Adrenal gland (tissue), 12 donors: ENCODE results near the gene F2RL1. TPM values are rescaled to one million over a fixed set of nuclear protein-coding genes. Genes with fewer than 3 reads are reported as not detected.
"Not testable (repeated sequence)": the region's sequence is repeated elsewhere in the genome, so short reads cannot be mapped to it uniquely, and the experiment has no call there.

Source experiments
- DNase-seq, 7 donors: peaks; one replicate each; pipeline ENCODE4 v3.0.0-alpha.2; 2019 to 2020
- H3K27ac ChIP-seq, 5 donors: fragments of 200-600 bp; sonication (generic) in 4 of 5; 1 replicate in 3 of 5; 2 replicates in 2 of 5; pipeline versions ENCODE4 v1.5.1 to v1.8.0; 2016 to 2020; ENCODE audit warnings: mild to moderate bottlenecking in 1 of 5
- H3K27me3 ChIP-seq: fragments of 200-600 bp; 2 replicates; pipeline ENCODE4 v1.8.0; 2021
- H3K36me3 ChIP-seq, 2 donors: fragments of 200-600 bp; replicated peaks in 1 of 2; 1 replicate in 1 of 2; 2 replicates in 1 of 2; pipeline versions ENCODE4 v1.5.1 to v1.8.0; 2018 to 2022
- H3K4me1 ChIP-seq, 2 donors: fragments of 200-600 bp; replicated peaks in 1 of 2; 1 replicate in 1 of 2; 2 replicates in 1 of 2; pipeline versions ENCODE4 v1.5.1 to v1.8.0; 2018 to 2021
- H3K4me3 ChIP-seq, 4 donors: fragments of 200-600 bp; sonication (generic) in 3 of 4; one replicate each; pipeline ENCODE4 v1.5.1; 2016 to 2018
- H3K9me3 ChIP-seq, 3 donors: fragments of 200-600 bp; sonication (generic) in 1 of 3; replicated peaks in 1 of 3; 1 replicate in 2 of 3; 2 replicates in 1 of 3; pipeline versions ENCODE4 v1.5.1 to v1.8.0; 2016 to 2021
- CTCF ChIP-seq, 6 experiments: fragments of 450-650 bp in 4 of 6; fragments of 200-600 bp in 2 of 6; sonication (generic) in 1 of 6; IDR thresholded peaks; 1 replicate in 5 of 6; 2 replicates in 1 of 6; pipeline versions ENCODE4 v1.5.1 to v1.8.0; 2016 to 2021; ENCODE audit warnings: antibody characterized with exemption in 6 of 6, mild to moderate bottlenecking in 2 of 6, moderate library complexity in 1 of 6
- POLR2A ChIP-seq, 2 donors: fragments of 450-650 bp; IDR thresholded peaks; one replicate each; pipeline ENCODE4 v1.6.1; 2017; ENCODE audit warnings: antibody characterized with exemption in 2 of 2, mild to moderate bottlenecking in 2 of 2, moderate library complexity in 1 of 2
- WGBS, 4 donors: extraction: QIAGEN DNeasy Blood & Tissue Kit in 2 of 4; methylation state at CpG; one replicate each; pipeline versions ENCODE4 v1.1.5 to v1.1.7; 2013 to 2017; 5-methylcytosine and 5-hydroxymethylcytosine counted together
- intact Hi-C, 2 donors: fragments of 100-400 bp; cut with DNase I; formaldehyde crosslinking; loops; one replicate each; pipeline versions ENCODE4 v1.14.1 to v1.15.0; 2022 to 2023
- polyA plus RNA-seq, 3 donors: library from polyadenylated mRNA; stranded (reverse); fragments of 200-250 nt in 2 of 3; fragments of 350-450 nt in 1 of 3; fragmentation: Illumina TruSeq in 1 of 3; extraction: RNeasy Lipid Tissue Mini Kit (QIAGEN cat#74804) in 1 of 3; gene quantifications; one replicate each; pipeline ENCODE4 v1.2.3, GENCODE V29; 2013 to 2014
- total RNA-seq, 9 donors: library from RNA; depleted of rRNA in 4 of 9; stranded (reverse); fragments of >200 nt in 4 of 9; fragments of 120-200 nt in 1 of 9; fragmentation: NEBNext Ultra II Directional in 1 of 9; extraction: Animal tissue kit (Norgen Biotek cat#: 25700) in 1 of 9; gene quantifications; one replicate each; pipeline versions ENCODE4 v1.1.0 to v1.2.4, GENCODE V29; 2013 to 2023
- donor health status: healthy with polysubstance abuse.
- donor health status: Bipolar disorder and iron deficiency.
- donor health status: DM: yes; HTN: yes; CAD: no.
- donor health status: DM: no; HTN: no; CAD: no.
- donor health status: DM: no; HTN: no; CAD: no.
- donor health status: DM: yes; HTN: yes; CAD: no.

The F2RL1 gene
- total and polyA plus RNA-seq, 12 donors, result 0.35 to 4.0 (median 1.2) TPM

- no peak for TF ChIP-seq POLR2A (IDR thresholded peaks at IDR 0.05)
- no peak for TF ChIP-seq CTCF (IDR thresholded peaks at IDR 0.05)
- no peak for DNase-seq
- Histone ChIP-seq H3K9me3 (no peaks in the 10 kb centered on the region), H3K27ac (no peak overlapping the region), H3K4me3 (no peak overlapping the region), H3K36me3 (no peaks in the 10 kb centered on the region), H3K4me1 (peaks cover 3 to 14% of the 10 kb centered on the region in 2 donors), H3K27me3 (no peaks in the 10 kb centered on the region)
- 71 to 81% (median 75%) methylated on average over 4 of the region's 4 CpGs for WGBS, 4 donors
- intact Hi-C loops, result no loop called here
Measured at GRCh38 chr5:76821136-76821535, 2.3 kb downstream of the F2RL1 start.

- DNase-seq, intact Hi-C loops, H3K9me3 ChIP-seq, H3K4me3 ChIP-seq, H3K27ac ChIP-seq, H3K36me3 ChIP-seq, H3K27me3 ChIP-seq: not testable (repeated sequence)
- H3K4me1 ChIP-seq, result peaks cover 3 to 14% of the 10 kb centered on the region in 2 donors
- WGBS, 4 donors, result 67 to 85% (median 82%) methylated on average over 7 of the region's 7 CpGs
Measured at GRCh38 chr5:76822105-76822731, 3.4 kb downstream of the F2RL1 start.

GRCh38 chr5:76826416-76826815, 7.6 kb downstream of the F2RL1 start:
- H3K27me3 ChIP-seq, H3K4me1 ChIP-seq, DNase-seq, intact Hi-C loops, H3K36me3 ChIP-seq, H3K4me3 ChIP-seq, H3K9me3 ChIP-seq, H3K27ac ChIP-seq: not testable (repeated sequence)

GRCh38 chr5:76831110-76831452, 12.3 kb downstream of the F2RL1 start:
- 19 to 51% (median 42%) methylated on average over 2 of the region's 2 CpGs for WGBS, 4 donors

GRCh38 chr5:76836181-76836580, 17.4 kb downstream of the F2RL1 start:
- no peak for DNase-seq
- intact Hi-C loops, result no loop called here
- Histone ChIP-seq H3K27ac (no peak overlapping the region), H3K4me1 (peaks cover 0 to 6% of the 10 kb centered on the region in 2 donors), H3K4me3 (no peak overlapping the region), H3K36me3 (no peaks in the 10 kb centered on the region), H3K27me3 (no peaks in the 10 kb centered on the region), H3K9me3 (no peaks in the 10 kb centered on the region)
- WGBS, 4 donors, result 73 to 86% (median 77%) methylated on average over 2 of the region's 2 CpGs
- TF ChIP-seq POLR2A (IDR thresholded peaks at IDR 0.05), result no peak
- TF ChIP-seq CTCF (IDR thresholded peaks at IDR 0.05), result no peak

More at GRCh38 chr5:76831110-76831452, 12.3 kb downstream of the F2RL1 start:
- Histone ChIP-seq H3K9me3 (no peaks in the 10 kb centered on the region), H3K27me3 (no peaks in the 10 kb centered on the region), H3K27ac (no peak overlapping the region), H3K36me3 (no peaks in the 10 kb centered on the region), H3K4me3 (no peak overlapping the region), H3K4me1 (peaks cover 0 to under 1% of the 10 kb centered on the region in 2 donors)
- TF ChIP-seq POLR2A (IDR thresholded peaks at IDR 0.05) (no peak), CTCF (IDR thresholded peaks at IDR 0.05) (no peak)
- intact Hi-C loops, result no loop called here
- no peak for DNase-seq
